ENCODE measurements around the gene TXLNB.

GRCh38 chr6:139336488-139336887, 44.7 kb upstream of the TXLNB start:
- no peak for TF ChIP-seq CTCF (conservative IDR thresholded peaks at IDR 0.05; ENCODE audit: low read depth, low read length)
- TF ChIP-seq RAD21 (IDR thresholded peaks at IDR 0.05; ENCODE audit: low read length) = no peak
- no peak for TF ChIP-seq MXI1 (IDR thresholded peaks at IDR 0.05; ENCODE audit: borderline replicate concordance, low read depth, low read length)
- TF ChIP-seq RCOR1 (IDR thresholded peaks at IDR 0.05; ENCODE audit: insufficient replicate concordance, low read length) = no peak
- no peak for TF ChIP-seq CEBPB (IDR thresholded peaks at IDR 0.05; ENCODE audit: low read depth, low read length)
- no peak for TF ChIP-seq USF2 (IDR thresholded peaks at IDR 0.05; ENCODE audit: low read depth, low read length)
